AG09319 (cell line): ENCODE measurements around the gene RPP14.

ENCODE experiments used
- DNase-seq: peaks from one replicate; pipeline ENCODE4 v3.0.0-alpha.2; 2010; ENCODE audit warnings: low read depth; ENCODE audit errors: extremely low read depth
- TF ChIP-seq, protein P1 (sequence below): IDR thresholded peaks from 2 replicates; pipeline ENCODE4 v1.5.1; 2011; ENCODE audit warnings: low read depth, mild to moderate bottlenecking, inconsistent platforms, low read length, moderate library complexity

The RPP14 gene

DNA sequence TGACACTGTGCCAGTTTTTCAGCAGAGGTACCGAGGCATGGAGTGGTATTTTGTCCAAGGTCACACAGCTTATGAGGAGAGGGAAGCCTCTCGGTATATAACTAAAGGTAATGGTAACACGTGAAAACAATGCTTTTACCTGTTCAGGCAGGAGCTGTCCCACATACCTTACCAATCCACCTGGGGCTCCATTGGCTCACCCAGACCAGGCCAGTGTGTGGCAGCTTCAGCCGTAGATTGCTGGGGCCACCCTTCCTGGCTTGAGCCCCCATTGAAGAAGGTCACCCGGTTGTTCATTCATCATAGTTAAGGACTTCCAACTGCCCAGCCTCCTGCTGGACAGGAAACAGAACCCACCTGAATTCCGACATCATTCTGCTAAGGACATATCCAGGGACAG lies 9.2 kb upstream of the RPP14 start:
- TF ChIP-seq, protein P1, sequence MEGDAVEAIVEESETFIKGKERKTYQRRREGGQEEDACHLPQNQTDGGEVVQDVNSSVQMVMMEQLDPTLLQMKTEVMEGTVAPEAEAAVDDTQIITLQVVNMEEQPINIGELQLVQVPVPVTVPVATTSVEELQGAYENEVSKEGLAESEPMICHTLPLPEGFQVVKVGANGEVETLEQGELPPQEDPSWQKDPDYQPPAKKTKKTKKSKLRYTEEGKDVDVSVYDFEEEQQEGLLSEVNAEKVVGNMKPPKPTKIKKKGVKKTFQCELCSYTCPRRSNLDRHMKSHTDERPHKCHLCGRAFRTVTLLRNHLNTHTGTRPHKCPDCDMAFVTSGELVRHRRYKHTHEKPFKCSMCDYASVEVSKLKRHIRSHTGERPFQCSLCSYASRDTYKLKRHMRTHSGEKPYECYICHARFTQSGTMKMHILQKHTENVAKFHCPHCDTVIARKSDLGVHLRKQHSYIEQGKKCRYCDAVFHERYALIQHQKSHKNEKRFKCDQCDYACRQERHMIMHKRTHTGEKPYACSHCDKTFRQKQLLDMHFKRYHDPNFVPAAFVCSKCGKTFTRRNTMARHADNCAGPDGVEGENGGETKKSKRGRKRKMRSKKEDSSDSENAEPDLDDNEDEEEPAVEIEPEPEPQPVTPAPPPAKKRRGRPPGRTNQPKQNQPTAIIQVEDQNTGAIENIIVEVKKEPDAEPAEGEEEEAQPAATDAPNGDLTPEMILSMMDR: no peak

DNA sequence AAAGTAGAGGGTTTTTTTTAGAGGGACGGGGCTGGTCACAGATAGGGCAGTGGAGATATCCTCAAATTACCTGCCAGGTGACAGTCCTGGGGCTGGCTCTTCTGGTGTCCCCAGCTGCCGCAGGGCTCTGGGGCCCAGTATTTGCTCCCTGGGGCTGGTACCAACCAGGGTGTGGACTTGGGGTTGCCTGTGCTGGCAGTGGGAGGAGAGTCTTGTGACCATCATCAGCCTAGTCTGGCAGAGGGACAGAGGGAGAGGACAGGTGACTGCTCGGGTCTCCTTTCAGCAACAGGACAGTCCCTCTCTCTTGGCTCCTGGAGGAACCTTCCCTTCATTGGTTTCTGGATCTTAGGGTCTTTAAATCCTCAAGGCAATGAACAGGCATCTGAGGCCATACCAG lies 7.9 kb upstream of the RPP14 start:
- TF ChIP-seq, protein P1: no peak
- DNase-seq: no peak

More for the DNA sequence above, 9.2 kb upstream of the RPP14 start:
- DNase-seq: no peak

- no peak for DNase-seq
- TF ChIP-seq, protein P1: no peak
Measured at GRCh38 chr3:58299075-58299474, 7.0 kb upstream of the RPP14 start.

DNA sequence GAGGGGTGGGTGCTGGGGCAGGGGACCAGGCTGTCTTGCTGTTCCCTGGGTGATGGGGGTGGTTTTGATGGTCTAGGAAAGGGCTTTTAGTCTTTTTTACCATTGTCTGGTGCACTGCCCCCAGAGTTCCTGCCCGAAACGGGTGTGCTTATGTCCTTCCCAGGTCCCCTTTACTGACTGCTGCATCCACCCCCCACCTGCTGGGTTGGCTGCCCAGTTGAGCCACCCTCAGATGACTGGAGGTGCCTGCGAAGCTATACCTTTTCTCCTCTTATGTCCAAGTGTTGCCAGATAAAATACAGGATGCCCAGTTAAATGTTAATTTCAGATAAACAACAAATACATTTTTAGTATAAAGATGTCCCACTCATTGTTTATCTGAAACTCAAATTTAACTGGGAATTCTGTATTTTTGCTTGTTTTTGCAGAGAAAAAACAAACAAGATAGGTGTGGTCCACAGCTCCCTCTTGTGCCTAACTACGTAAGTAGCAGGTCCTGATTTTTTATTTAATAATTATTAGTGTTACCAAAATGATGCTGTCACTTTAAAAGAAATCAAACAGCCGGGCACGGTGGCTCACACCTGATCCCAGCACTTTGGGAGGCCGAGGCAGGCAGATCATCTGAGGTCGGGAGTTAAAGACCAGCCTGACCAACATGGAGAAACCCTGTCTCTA lies 6.1 kb upstream of the RPP14 start:
- TF ChIP-seq, protein P1: peak; percentile 56
- peak; percentile 32 for DNase-seq

DNA sequence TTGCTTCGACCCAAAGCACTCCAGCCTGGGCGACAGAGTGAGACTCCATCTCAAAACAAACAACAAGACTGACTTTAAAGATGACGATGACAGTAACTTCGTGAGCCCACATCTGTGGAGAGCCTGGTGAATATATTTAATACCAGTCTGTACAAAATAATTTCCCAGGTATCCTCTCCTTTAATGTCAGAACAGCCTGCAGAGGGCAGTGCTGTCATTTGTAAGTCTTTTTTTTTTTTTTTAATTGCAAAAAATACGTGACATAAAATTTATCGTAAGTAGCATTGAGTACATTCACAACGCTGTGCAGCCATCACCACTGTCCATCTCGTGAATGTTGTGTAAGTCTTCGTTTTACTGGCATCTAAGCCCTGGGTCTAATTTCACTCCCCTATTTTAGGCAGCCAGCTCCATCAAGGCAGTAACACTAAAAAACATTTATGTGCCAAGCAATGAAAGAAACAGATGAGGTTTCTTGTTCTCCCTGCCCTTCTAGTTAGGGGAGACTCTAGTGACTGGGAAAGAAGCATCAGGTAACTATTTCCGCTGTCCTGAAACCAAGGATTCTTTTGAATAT lies 1.7 kb downstream of the RPP14 start:
- DNase-seq: peak; percentile 37

GRCh38 chr3:58308728-58309127 lies 2.7 kb downstream of the RPP14 start:
- TF ChIP-seq, protein P1: no peak
- DNase-seq: no peak

More for the DNA sequence above, 1.7 kb downstream of the RPP14 start:
- TF ChIP-seq, protein P1: peak; percentile 48

GRCh38 chr3:58317811-58318210 lies 11.8 kb downstream of the RPP14 start:
- DNase-seq: no peak
- TF ChIP-seq, protein P1: no peak
